BJ (cell line): Measurements from ENCODE around the gene ZSCAN30. TPM values are rescaled to one million over a fixed set of nuclear protein-coding genes. Genes with fewer than 3 reads are reported as not detected.

Experiments used
- CTCF ChIA-PET: fragments of 350-600 bp; formaldehyde crosslinking; extraction: SDS; loops from one replicate; lab custom pipeline; 2021; ENCODE audit warnings: antibody characterized with exemption, inconsistent platforms; lab: Yijun Ruan, JAX
- POLR2A ChIA-PET: fragments of 300-600 bp; sonication (Branson Sonifier 250); formaldehyde crosslinking; extraction: SDS; loops from one replicate; lab custom pipeline; 2021; ENCODE audit warnings: antibody characterized with exemption; lab: Charles Lee
- DNase-seq: peaks from one replicate; pipeline ENCODE4 v3.0.0-alpha.2; 2011; ENCODE audit warnings: low read depth
- H3K27me3 ChIP-seq: 2 replicates; pipeline ENCODE4 v1.6.0; 2011; ENCODE audit warnings: low read length; ENCODE audit not compliant: control insufficient read depth, insufficient read depth
- H3K36me3 ChIP-seq: 2 replicates; pipeline ENCODE4 v1.5.1; 2011; ENCODE audit warnings: low read length; ENCODE audit not compliant: control insufficient read depth, insufficient read depth
- H3K4me3 ChIP-seq: 2 replicates; pipeline ENCODE4 v1.5.1; 2011; ENCODE audit warnings: low read depth, mild to moderate bottlenecking, control low read depth, low read length
- polyA plus RNA-seq: library from polyadenylated mRNA; depleted of rRNA; stranded (reverse); fragments of >200 nt; gene quantifications from 2 replicates; pipeline ENCODE4 v1.2.3, GENCODE V29; 2011
- TF ChIP-seq, protein P1 (sequence below): IDR thresholded peaks from 2 replicates; pipeline ENCODE4 v1.5.1; 2011; ENCODE audit warnings: low read depth, mild to moderate bottlenecking, control low read depth, inconsistent platforms, low read length, moderate library complexity; ENCODE audit not compliant: insufficient read depth

The ZSCAN30 gene
- polyA plus RNA-seq, 1 experiment = 7.5 TPM

DNA sequence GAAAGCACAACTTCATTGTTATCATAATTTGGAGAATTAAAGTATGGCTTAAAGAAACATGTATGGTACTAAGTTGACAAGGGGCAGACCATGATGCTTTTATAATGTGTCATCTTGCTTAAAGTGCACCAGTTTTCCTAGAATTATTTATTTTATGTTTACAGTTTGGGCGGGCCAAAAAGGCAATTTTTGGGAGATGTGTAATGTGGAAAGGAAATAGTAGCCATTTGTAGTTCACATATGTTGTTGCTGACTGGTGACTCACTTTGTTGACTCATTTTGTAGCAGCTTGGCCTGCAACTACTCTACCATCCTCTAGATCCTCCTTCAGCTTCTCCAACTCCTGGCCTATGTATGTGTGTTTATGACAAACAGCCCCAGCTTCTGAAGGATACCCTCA lies 7.7 kb downstream of the ZSCAN30 start:
- H3K27me3 ChIP-seq = no peaks in the 10 kb centered on the region
- peaks cover 6% of the 10 kb centered on the region; the same call in 1 of the 2 replicates for H3K36me3 ChIP-seq
- peak; percentile 86 for DNase-seq
- ChIA-PET CTCF (no interaction called here), POLR2A (no interaction called here)
- TF ChIP-seq, protein P1, sequence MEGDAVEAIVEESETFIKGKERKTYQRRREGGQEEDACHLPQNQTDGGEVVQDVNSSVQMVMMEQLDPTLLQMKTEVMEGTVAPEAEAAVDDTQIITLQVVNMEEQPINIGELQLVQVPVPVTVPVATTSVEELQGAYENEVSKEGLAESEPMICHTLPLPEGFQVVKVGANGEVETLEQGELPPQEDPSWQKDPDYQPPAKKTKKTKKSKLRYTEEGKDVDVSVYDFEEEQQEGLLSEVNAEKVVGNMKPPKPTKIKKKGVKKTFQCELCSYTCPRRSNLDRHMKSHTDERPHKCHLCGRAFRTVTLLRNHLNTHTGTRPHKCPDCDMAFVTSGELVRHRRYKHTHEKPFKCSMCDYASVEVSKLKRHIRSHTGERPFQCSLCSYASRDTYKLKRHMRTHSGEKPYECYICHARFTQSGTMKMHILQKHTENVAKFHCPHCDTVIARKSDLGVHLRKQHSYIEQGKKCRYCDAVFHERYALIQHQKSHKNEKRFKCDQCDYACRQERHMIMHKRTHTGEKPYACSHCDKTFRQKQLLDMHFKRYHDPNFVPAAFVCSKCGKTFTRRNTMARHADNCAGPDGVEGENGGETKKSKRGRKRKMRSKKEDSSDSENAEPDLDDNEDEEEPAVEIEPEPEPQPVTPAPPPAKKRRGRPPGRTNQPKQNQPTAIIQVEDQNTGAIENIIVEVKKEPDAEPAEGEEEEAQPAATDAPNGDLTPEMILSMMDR = no peak
- H3K4me3 ChIP-seq = no peak overlapping the region

DNA sequence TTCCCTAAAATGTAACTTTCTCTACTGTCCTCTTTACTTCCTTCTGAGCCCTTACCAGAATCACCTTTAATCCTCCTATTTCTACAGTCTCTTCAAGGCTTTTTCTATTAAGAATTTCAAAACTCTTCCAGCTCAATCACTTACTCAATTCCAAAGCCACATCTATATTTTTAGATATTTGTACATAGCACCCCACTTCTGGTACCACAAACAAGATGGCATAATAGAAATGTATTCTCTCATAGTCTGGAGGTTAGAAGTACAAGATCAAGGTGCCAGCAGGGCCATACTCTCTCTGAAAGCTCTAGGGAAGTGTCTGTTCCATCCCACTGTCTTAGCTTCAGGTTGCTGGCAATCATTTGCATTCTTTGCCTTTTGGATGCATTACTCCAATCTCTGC lies 11.1 kb downstream of the ZSCAN30 start:
- Histone ChIP-seq H3K4me3 (no peak overlapping the region), H3K36me3 (peaks cover 2% of the 10 kb centered on the region; the same call in 1 of the 2 replicates), H3K27me3 (no peaks in the 10 kb centered on the region)
- ChIA-PET POLR2A (no interaction called here), CTCF (no interaction called here)
- DNase-seq = no peak
- TF ChIP-seq, protein P1 = no peak

DNA sequence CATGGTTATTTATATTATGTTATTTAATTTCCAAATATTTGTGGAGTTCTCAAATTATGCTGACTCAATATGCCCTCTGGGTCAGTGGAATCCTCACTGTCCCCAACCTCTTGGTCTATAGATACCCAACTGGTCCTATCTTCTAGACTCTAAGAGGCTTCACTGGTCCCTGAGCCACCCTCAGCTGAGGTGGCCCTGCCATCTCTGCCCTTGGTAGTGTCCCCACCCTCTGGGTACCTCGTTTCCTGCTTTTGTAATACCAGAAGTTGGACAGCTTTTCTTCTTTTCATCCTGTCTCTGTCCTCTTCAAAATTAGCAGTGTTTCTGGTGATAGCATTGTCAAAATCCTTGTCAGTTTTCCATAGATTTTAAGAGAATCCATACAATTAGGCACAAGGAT lies 11.9 kb downstream of the ZSCAN30 start:
- CTCF ChIA-PET = no interaction called here

DNA sequence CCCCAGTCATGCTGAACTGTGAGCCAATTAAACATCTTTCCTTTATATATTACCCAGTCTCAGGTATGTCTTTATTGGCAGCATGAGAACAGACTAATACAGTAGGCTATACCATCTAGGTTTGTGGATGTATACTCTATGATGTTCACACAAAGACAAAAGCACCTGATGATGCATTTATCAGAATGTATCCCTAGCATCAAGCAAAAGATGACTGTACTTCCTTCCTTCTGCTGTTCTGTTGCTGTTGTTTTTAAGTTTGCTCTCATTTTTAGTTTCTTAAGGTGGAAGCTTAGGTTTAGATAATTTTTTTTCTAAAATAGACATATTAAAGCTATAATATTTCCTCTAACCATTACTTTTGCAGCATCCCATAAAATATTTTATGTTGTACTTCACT lies 12.4 kb downstream of the ZSCAN30 start:
- ChIA-PET CTCF (interaction anchor here (0.6 kb wide), 1 partner anchor 41 kb away, joined by 3 read pairs; no protein-coding TSS in a partner anchor), POLR2A (no interaction called here)
- Histone ChIP-seq H3K36me3 (no peaks in the 10 kb centered on the region), H3K4me3 (no peak overlapping the region), H3K27me3 (no peaks in the 10 kb centered on the region)
- DNase-seq = no peak
- TF ChIP-seq, protein P1 = no peak

More for the DNA sequence above, 11.9 kb downstream of the ZSCAN30 start:
- no peaks in the 10 kb centered on the region for H3K36me3 ChIP-seq
- no peaks in the 10 kb centered on the region for H3K27me3 ChIP-seq
- H3K4me3 ChIP-seq = no peak overlapping the region
- DNase-seq = no peak
- TF ChIP-seq, protein P1 = no peak
- POLR2A ChIA-PET = no interaction called here

DNA sequence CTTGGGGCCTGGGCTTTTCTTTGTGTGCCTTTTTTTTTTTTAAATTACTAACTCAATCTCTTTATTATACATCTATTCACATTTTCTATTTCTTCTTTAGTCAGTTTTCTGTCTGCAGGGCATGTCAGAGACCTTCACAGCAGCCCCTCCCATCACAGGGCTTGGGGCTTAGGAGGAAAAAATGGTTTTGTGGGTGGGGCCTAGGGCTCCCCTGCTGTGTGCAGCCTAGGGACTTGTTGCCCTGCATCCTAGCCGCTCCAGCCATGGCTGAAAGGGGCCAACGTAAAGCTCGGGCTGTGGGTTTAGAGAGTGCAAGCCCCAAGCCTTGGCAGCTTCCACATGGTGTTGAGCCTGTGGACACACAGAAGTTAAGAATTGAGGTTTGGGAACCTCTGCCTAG lies 13.8 kb downstream of the ZSCAN30 start:
- TF ChIP-seq, protein P1 = no peak
- Histone ChIP-seq H3K27me3 (no peaks in the 10 kb centered on the region), H3K36me3 (no peaks in the 10 kb centered on the region), H3K4me3 (no peak overlapping the region)
- ChIA-PET CTCF (no interaction called here), POLR2A (no interaction called here)
- DNase-seq = no peak
